Measurements from ENCODE around the gene CASTOR1.

Gene CASTOR1

DNA sequence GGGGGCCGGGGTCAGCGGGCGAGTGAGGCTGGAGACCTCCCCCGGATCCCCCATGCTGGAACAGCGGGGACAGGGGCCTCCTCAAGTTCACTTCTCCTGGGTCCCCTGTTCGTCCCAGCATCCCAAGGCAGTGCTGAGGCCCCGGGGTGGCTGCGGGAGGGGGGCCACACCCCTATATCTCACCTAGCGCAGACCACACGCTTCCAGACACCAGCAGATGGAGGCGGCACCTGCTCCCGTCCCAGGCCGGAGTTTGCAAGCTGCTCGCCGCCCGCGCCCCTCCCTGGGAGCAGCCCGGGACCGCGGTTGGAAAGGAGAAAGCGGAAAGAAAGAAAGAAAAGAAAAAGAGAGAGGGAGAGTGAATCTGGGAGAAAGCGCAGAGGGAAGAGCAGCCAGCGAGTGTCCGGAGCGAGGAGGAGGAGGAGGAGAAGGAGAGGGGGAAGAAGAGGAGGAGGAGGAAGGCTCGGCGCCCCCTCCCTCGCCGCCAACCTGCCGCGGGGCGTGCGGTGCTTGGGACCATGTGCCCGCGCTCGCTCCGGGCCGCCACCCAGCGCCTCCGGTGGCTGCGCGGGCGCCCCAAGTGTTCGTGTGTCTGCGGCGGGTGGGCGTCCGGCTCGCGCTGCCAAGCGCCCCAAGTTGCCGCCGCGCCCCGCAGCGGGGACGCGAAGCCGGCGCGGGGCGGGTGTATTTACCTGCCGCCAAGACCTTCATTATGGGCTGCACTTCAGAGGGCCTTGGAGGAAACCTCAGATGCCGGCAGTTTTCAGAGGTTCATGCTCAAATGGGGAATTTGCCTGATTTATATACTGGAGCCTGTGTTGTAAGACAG, 43.1 kb downstream of the CASTOR1 start, which contains the start of gene LIF:
Gene LIF, minus strand, starts transcription at position 775 of the 829 bp plus-strand sequence. Its CDS starts 64 bp downstream, at position 711.
- Histone ChIP-seq H3K36me3 (ENCODE audit: control insufficient read depth in 1 of 2, insufficient read depth in 2 of 2, low read length in 2 of 2) (peaks cover 0 to 6% of the 10 kb centered on the region in 2 donors), H3K27me3 (ENCODE audit: low read depth, low read length) (peaks cover 4% of the 10 kb centered on the region), H3K27ac (ENCODE audit: low read length) (peak within 1 kb of the TSS; percentile 69), H3K4me1 (ENCODE audit: control insufficient read depth in 1 of 2, insufficient read depth in 2 of 2, low read length in 2 of 2) (peaks cover 3 to 11% of the 10 kb centered on the region in 2 donors), H3K9me3 (ENCODE audit: control insufficient read depth in 1 of 2, low read length in 2 of 2) (no peaks in the 10 kb centered on the region), H3K4me3 (ENCODE audit: low read depth in 1 of 2, low read length in 2 of 2) (peak within 1 kb of the TSS; percentile 57 to 59)

DNA sequence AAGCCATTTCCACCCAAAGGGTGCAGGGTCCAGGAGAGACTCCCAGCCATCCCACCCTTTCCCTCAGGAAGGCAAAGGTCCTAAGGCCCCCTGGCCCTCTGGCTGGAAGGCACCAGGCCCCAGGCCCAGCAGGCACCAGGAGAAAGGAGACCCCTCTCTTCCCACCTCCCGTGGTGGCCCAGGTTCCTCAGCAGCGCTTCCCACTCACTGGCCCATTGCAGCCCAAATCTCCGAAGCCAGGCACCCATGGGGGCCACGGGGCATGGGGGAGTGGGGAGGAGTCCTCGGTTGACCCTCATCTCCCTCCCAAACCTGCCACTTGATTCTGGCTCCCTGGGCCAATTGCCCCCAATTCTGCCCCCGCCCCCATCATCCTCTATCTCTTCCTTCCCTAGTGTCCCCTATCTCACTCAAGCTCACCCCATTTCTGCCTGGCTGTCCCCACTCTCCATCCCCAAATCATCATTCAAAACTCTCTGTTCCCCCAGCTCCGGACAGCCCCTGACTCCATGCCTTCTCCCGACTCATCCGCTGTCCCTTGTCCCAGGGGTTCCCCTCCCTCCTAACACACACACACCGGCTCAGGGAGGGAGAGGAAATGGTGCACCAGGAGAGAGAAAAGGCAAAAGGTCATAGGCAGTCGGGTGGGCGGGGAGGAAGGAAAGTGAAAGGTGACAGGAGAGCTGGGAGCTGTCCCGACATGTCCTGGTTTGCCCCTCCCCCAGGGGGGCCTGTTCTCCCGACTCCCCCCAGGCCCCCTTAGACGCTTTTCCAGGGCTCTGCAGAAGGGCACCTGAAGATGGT, 43.9 kb downstream of the CASTOR1 start:
- H3K36me3 ChIP-seq (ENCODE audit: control insufficient read depth in 1 of 2, insufficient read depth in 2 of 2, low read length in 2 of 2) = peaks cover 0 to 6% of the 10 kb centered on the region in 2 donors
- peaks cover 3 to 11% of the 10 kb centered on the region in 2 donors for H3K4me1 ChIP-seq (ENCODE audit: control insufficient read depth in 1 of 2, insufficient read depth in 2 of 2, low read length in 2 of 2)
- H3K27ac ChIP-seq (ENCODE audit: low read length) = peak overlapping the region; percentile 23
- H3K9me3 ChIP-seq (ENCODE audit: control insufficient read depth in 1 of 2, low read length in 2 of 2) = no peaks in the 10 kb centered on the region
- H3K27me3 ChIP-seq (ENCODE audit: low read depth, low read length) = peaks cover 4% of the 10 kb centered on the region
- peak overlapping the region; percentile 57 to 59 for H3K4me3 ChIP-seq (ENCODE audit: low read depth in 1 of 2, low read length in 2 of 2)

- Histone ChIP-seq H3K4me1 (ENCODE audit: control insufficient read depth in 1 of 2, insufficient read depth in 2 of 2, low read length in 2 of 2) (peaks cover 3 to 11% of the 10 kb centered on the region in 2 donors), H3K27ac (ENCODE audit: low read length) (no peak overlapping the region), H3K36me3 (ENCODE audit: control insufficient read depth in 1 of 2, insufficient read depth in 2 of 2, low read length in 2 of 2) (peaks cover 0 to 6% of the 10 kb centered on the region in 2 donors), H3K9me3 (ENCODE audit: control insufficient read depth in 1 of 2, low read length in 2 of 2) (no peaks in the 10 kb centered on the region), H3K4me3 (ENCODE audit: low read depth in 1 of 2, low read length in 2 of 2) (no peak overlapping the region), H3K27me3 (ENCODE audit: low read depth, low read length) (peaks cover 4% of the 10 kb centered on the region)
Measured at GRCh38 chr22:30244641-30245040, 44.7 kb downstream of the CASTOR1 start.

- H3K27me3 ChIP-seq (ENCODE audit: low read depth, low read length) = peaks cover 4% of the 10 kb centered on the region
- H3K4me1 ChIP-seq (ENCODE audit: control insufficient read depth in 1 of 2, insufficient read depth in 2 of 2, low read length in 2 of 2) = peaks cover 3 to 11% of the 10 kb centered on the region in 2 donors
- H3K36me3 ChIP-seq (ENCODE audit: control insufficient read depth in 1 of 2, insufficient read depth in 2 of 2, low read length in 2 of 2) = peaks cover 0 to 6% of the 10 kb centered on the region in 2 donors
- H3K9me3 ChIP-seq (ENCODE audit: control insufficient read depth in 1 of 2, low read length in 2 of 2) = no peaks in the 10 kb centered on the region
- H3K27ac ChIP-seq (ENCODE audit: low read length) = no peak overlapping the region
- H3K4me3 ChIP-seq (ENCODE audit: low read depth in 1 of 2, low read length in 2 of 2) = no peak overlapping the region
Measured at GRCh38 chr22:30244066-30244465, 45.2 kb downstream of the CASTOR1 start.

GRCh38 chr22:30243661-30244060, 45.6 kb downstream of the CASTOR1 start:
- peaks cover 0 to 6% of the 10 kb centered on the region in 2 donors for H3K36me3 ChIP-seq (ENCODE audit: control insufficient read depth in 1 of 2, insufficient read depth in 2 of 2, low read length in 2 of 2)
- H3K4me3 ChIP-seq (ENCODE audit: low read depth in 1 of 2, low read length in 2 of 2) = no peak overlapping the region
- H3K9me3 ChIP-seq (ENCODE audit: control insufficient read depth in 1 of 2, low read length in 2 of 2) = no peaks in the 10 kb centered on the region
- no peak overlapping the region for H3K27ac ChIP-seq (ENCODE audit: low read length)
- H3K4me1 ChIP-seq (ENCODE audit: control insufficient read depth in 1 of 2, insufficient read depth in 2 of 2, low read length in 2 of 2) = peaks cover 3 to 11% of the 10 kb centered on the region in 2 donors
- H3K27me3 ChIP-seq (ENCODE audit: low read depth, low read length) = peaks cover 4% of the 10 kb centered on the region

DNA sequence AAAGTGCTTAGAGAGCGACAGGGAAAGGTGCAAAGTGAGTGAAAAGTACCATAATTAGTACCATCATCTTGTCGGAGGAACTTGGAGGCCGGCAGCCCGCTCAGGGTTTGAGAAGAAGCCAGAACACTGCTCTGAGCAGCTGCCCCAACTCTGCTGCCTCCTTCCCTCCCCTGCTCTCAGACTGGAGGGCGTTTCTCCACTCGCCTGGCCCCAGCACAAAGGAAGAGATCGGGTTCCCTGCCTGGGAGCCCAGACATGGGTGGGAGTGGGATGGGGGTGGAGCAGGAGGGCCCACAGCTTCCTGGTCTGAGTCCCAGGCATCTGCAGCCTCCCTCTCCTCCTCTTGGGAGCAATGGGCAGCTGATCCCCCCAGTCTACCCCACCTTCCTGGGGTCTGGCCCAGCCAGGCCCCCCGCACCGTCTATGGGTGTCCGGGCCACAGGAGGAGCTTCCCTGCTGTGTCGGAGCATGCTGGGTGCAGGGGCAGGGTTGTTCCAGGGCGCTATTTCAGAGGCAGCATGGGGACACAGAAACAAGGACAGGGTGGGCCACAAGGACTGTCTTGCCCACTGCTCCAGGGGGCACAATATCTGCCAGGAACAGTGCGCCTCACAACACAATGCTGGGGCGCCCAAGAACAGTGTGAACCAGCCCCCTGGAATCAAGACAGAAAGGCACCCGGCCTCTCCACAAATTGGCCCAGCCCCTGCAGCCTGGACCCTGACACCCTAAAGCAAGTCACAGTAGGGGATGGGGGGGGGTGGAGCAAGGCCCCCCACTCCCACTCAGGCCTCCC, 47.5 kb downstream of the CASTOR1 start:
- Histone ChIP-seq H3K27me3 (ENCODE audit: low read depth, low read length) (peaks cover 4% of the 10 kb centered on the region), H3K9me3 (ENCODE audit: control insufficient read depth in 1 of 2, low read length in 2 of 2) (no peaks in the 10 kb centered on the region), H3K4me3 (ENCODE audit: low read depth in 1 of 2, low read length in 2 of 2) (no peak overlapping the region), H3K27ac (ENCODE audit: low read length) (no peak overlapping the region), H3K36me3 (ENCODE audit: control insufficient read depth in 1 of 2, insufficient read depth in 2 of 2, low read length in 2 of 2) (peaks cover 0 to 6% of the 10 kb centered on the region in 2 donors), H3K4me1 (ENCODE audit: control insufficient read depth in 1 of 2, insufficient read depth in 2 of 2, low read length in 2 of 2) (peaks cover 0 to 7% of the 10 kb centered on the region in 2 donors)

DNA sequence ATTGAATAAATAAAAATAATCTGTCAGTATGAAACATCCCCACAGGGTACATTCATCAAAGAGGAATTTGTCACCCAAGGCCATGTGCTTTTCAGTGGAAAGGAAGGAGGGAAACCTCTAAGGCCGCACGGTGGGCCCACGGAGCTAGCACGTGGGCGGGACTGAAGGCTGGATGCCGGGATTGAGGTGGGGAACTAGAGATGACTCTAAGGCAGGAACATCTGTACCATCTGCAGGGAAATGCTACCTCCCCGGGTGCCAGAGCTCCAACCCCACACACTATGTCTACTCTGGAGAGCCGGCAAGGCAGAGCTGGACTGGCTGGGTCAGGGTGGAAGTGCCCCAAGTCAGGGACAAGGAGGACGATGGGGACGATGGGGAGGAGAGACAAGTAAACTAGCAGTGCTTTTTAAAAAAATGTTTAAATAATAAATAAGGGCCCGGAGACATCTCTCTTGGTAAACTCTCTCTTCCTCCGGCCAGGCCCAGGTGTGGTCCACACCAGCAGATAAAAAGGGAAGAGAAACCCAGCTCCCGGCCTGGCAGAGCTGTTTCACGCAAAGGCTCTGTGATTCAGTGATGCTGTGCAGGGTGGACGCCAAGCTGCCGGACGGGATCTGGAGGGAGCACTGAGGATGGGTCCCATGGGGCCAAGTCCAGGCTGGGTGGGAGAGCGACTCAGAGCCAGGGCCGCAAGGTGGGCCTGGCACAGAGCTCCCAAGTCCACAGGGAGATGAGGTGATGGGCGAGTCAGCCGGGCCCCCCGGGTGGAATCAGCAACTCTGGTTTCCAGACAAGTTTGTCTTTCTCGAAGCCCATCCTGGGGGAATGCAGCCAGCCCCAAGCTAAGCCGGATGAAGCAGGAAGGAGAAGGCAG, 48.5 kb downstream of the CASTOR1 start:
- H3K4me1 ChIP-seq (ENCODE audit: control insufficient read depth in 1 of 2, insufficient read depth in 2 of 2, low read length in 2 of 2) = peaks cover 0 to 4% of the 10 kb centered on the region in 2 donors
- no peak overlapping the region for H3K4me3 ChIP-seq (ENCODE audit: low read depth in 1 of 2, low read length in 2 of 2)
- H3K9me3 ChIP-seq (ENCODE audit: control insufficient read depth in 1 of 2, low read length in 2 of 2) = no peaks in the 10 kb centered on the region
- H3K27ac ChIP-seq (ENCODE audit: low read length) = no peak overlapping the region
- peaks cover 4% of the 10 kb centered on the region for H3K27me3 ChIP-seq (ENCODE audit: low read depth, low read length)
- H3K36me3 ChIP-seq (ENCODE audit: control insufficient read depth in 1 of 2, insufficient read depth in 2 of 2, low read length in 2 of 2) = peaks cover 0 to 6% of the 10 kb centered on the region in 2 donors

DNA sequence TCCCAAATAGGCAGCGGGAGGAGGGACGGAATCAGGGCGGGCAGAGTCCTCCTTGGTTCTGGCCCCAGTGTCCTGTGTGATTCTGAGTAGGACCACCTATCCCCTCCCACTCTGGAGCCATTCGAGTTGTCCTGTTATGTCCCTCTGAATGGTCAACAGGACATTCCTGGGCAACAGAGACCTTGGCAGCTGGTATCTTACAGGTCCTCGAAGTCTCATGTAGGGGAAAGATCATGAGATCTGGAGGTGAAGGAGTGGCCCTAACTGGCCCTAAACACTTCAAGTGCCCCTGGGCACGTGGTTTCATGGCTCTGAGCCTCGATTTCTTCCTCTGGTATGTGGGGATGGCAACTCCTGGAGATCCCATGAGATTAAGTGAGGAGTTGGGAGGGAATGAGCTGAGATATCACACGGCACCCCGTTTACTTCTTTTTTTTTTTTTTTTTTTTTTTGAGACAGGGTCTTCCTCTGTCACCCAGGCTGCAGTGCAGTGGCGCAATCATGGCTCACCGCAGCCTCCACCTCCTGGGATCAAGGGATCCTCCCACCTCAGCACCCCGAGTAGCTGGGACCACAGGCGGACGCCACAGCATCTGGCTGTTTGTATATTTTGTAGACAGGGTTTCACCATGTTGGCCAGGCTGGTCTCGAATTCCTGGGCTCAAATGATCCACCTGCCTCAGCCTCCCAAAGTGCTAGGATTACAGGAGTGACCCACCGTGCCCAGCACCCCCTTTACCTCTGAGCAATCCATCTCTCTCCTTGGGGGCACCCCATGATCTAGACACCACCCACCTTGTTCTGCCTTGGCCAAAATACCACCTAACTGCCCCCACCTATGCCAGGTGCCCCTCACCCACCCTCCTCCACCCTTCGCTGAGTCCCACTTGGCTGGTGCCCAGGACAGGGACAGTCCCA, 49.6 kb downstream of the CASTOR1 start:
- Histone ChIP-seq H3K4me1 (ENCODE audit: control insufficient read depth in 1 of 2, insufficient read depth in 2 of 2, low read length in 2 of 2) (no peaks in the 10 kb centered on the region), H3K9me3 (ENCODE audit: control insufficient read depth in 1 of 2, low read length in 2 of 2) (no peaks in the 10 kb centered on the region), H3K36me3 (ENCODE audit: control insufficient read depth in 1 of 2, insufficient read depth in 2 of 2, low read length in 2 of 2) (peaks cover 0 to 6% of the 10 kb centered on the region in 2 donors), H3K4me3 (ENCODE audit: low read depth in 1 of 2, low read length in 2 of 2) (no peak overlapping the region), H3K27ac (ENCODE audit: low read length) (no peak overlapping the region), H3K27me3 (ENCODE audit: low read depth, low read length) (peaks cover 4% of the 10 kb centered on the region)

GRCh38 chr22:30238661-30239487, 50.4 kb downstream of the CASTOR1 start:
- no peaks in the 10 kb centered on the region for H3K4me1 ChIP-seq (ENCODE audit: control insufficient read depth in 1 of 2, insufficient read depth in 2 of 2, low read length in 2 of 2)
- no peaks in the 10 kb centered on the region for H3K9me3 ChIP-seq (ENCODE audit: control insufficient read depth in 1 of 2, low read length in 2 of 2)
- no peak overlapping the region for H3K4me3 ChIP-seq (ENCODE audit: low read depth in 1 of 2, low read length in 2 of 2)
- H3K36me3 ChIP-seq (ENCODE audit: control insufficient read depth in 1 of 2, insufficient read depth in 2 of 2, low read length in 2 of 2) = peaks cover 0 to 6% of the 10 kb centered on the region in 2 donors
- H3K27me3 ChIP-seq (ENCODE audit: low read depth, low read length) = peaks cover 4% of the 10 kb centered on the region
- H3K27ac ChIP-seq (ENCODE audit: low read length) = no peak overlapping the region

Measured in muscle layer of duodenum (tissue), 2 donors.